MM.1S (cell line): ENCODE results near the gene LRRC75B.

Experiments
- DNase-seq: peaks from one replicate; pipeline ENCODE4 v3.0.0-alpha.2; 2015
- H2AFZ ChIP-seq: fragments of 300-600 bp; sonication (generic); 2 replicates; pipeline ENCODE4 v1.6.0; 2016; ENCODE audit warnings: antibody characterized with exemption, low read length
- H3F3A ChIP-seq: fragments of 300-600 bp; sonication (generic); 2 replicates; pipeline ENCODE4 v1.6.1; 2016; ENCODE audit warnings: mild to moderate bottlenecking, antibody characterized with exemption, low read length, moderate library complexity, mixed read lengths; ENCODE audit not compliant: insufficient read depth
- H3K27ac ChIP-seq: fragments of 300-600 bp; sonication (generic); 2 replicates; pipeline ENCODE4 v1.5.1; 2016; ENCODE audit warnings: mild to moderate bottlenecking, low read length
- H3K27me3 ChIP-seq: fragments of 300-600 bp; sonication (generic); replicated peaks from 2 replicates; pipeline ENCODE4 v1.6.0; 2016; ENCODE audit warnings: low read length; ENCODE audit not compliant: insufficient read depth
- H3K36me3 ChIP-seq: fragments of 300-600 bp; sonication (generic); replicated peaks from 2 replicates; pipeline ENCODE4 v1.6.1; 2016; ENCODE audit warnings: mild to moderate bottlenecking, low read length, mixed read lengths; ENCODE audit not compliant: insufficient read depth
- H3K4me1 ChIP-seq: fragments of 300-600 bp; sonication (generic); 2 replicates; pipeline ENCODE4 v1.6.1; 2016; ENCODE audit warnings: low read length, mixed read lengths
- H3K4me2 ChIP-seq: fragments of 300-600 bp; sonication (generic); 2 replicates; pipeline ENCODE4 v1.6.0; 2016; ENCODE audit warnings: low read depth, low read length
- H3K4me3 ChIP-seq: fragments of 300-600 bp; sonication (generic); 2 replicates; pipeline ENCODE4 v1.5.1; 2016; ENCODE audit warnings: low read length, mixed read lengths
- H3K79me2 ChIP-seq: fragments of 300-600 bp; sonication (generic); 2 replicates; pipeline ENCODE4 v1.6.1; 2016; ENCODE audit warnings: mixed run types, low read length, mixed read lengths
- H3K9ac ChIP-seq: fragments of 300-600 bp; sonication (generic); 2 replicates; pipeline ENCODE4 v1.6.1; 2016; ENCODE audit warnings: low read length, mixed read lengths
- H3K9me2 ChIP-seq: fragments of 300-600 bp; sonication (generic); replicated peaks from 2 replicates; pipeline ENCODE4 v1.6.1; 2016; ENCODE audit warnings: mild to moderate bottlenecking, low read length, mixed read lengths; ENCODE audit not compliant: insufficient read depth
- H3K9me3 ChIP-seq: fragments of 300-600 bp; sonication (generic); replicated peaks from 2 replicates; pipeline ENCODE4 v1.6.1; 2016; ENCODE audit warnings: mild to moderate bottlenecking, low read length, mixed read lengths; ENCODE audit not compliant: insufficient read depth
- H4K20me1 ChIP-seq: fragments of 300-600 bp; sonication (generic); 2 replicates; pipeline ENCODE4 v1.6.1; 2016; ENCODE audit warnings: mild to moderate bottlenecking, low read length, moderate library complexity, mixed read lengths; ENCODE audit not compliant: insufficient read depth
- CTCF ChIP-seq: fragments of 300-600 bp; sonication (generic); IDR thresholded peaks from 2 replicates; pipeline ENCODE4 v1.5.1; 2016; ENCODE audit warnings: antibody characterized with exemption, low read length, mixed read lengths
- EZH2 ChIP-seq: fragments of 300-600 bp; sonication (generic); optimal IDR thresholded peaks from 2 replicates; pipeline ENCODE3; 2017; ENCODE audit warnings: low read depth, mild to moderate bottlenecking, antibody characterized with exemption, low read length, mixed read lengths
- EZH2phosphoT487 ChIP-seq: fragments of 300-600 bp; sonication (generic); IDR thresholded peaks from 2 replicates; pipeline ENCODE4 v1.6.1; 2018; ENCODE audit warnings: antibody characterized with exemption, low read length

Gene LRRC75B

GRCh38 chr22:24580276-24580675 lies 12.6 kb downstream of the LRRC75B start:
- Histone ChIP-seq H3K9me2 (no peaks in the 10 kb centered on the region), H3K79me2 (no peaks in the 10 kb centered on the region), H3K4me1 (no peaks in the 10 kb centered on the region), H3K36me3 (no peaks in the 10 kb centered on the region), H3K27ac (no peak overlapping the region), H4K20me1 (no peaks in the 10 kb centered on the region), H3K9ac (no peak overlapping the region), H2AFZ (no peak overlapping the region), H3K4me2 (no peak overlapping the region), H3K9me3 (no peaks in the 10 kb centered on the region), H3F3A (0 out of 2 replicates have a peak, but pooled peaks cover 5% of the 10 kb centered on the region), H3K4me3 (no peak overlapping the region), H3K27me3 (no peaks in the 10 kb centered on the region)
- no peak for DNase-seq
- TF ChIP-seq EZH2phosphoT487 (no peak), EZH2 (no peak), CTCF (no peak)

GRCh38 chr22:24579258-24579601 lies 13.6 kb downstream of the LRRC75B start:
- Histone ChIP-seq H3K36me3 (no peaks in the 10 kb centered on the region), H3K9me3 (no peaks in the 10 kb centered on the region), H3K4me2 (no peak overlapping the region), H3K27me3 (no peaks in the 10 kb centered on the region), H3F3A (0 out of 2 replicates have a peak, but pooled peaks cover 5% of the 10 kb centered on the region), H3K27ac (no peak overlapping the region), H3K4me1 (no peaks in the 10 kb centered on the region), H4K20me1 (no peaks in the 10 kb centered on the region), H3K9me2 (no peaks in the 10 kb centered on the region), H2AFZ (no peak overlapping the region), H3K9ac (no peak overlapping the region), H3K4me3 (no peak overlapping the region), H3K79me2 (no peaks in the 10 kb centered on the region)
- no peak for DNase-seq
- TF ChIP-seq CTCF (no peak), EZH2 (no peak)

- H3K9me3 ChIP-seq: no peaks in the 10 kb centered on the region
- H4K20me1 ChIP-seq: no peaks in the 10 kb centered on the region; the same call in 1 of the 2 replicates
- no peak for DNase-seq
- no peaks in the 10 kb centered on the region for H3K9me2 ChIP-seq
- H3K4me3 ChIP-seq: no peak overlapping the region
- 0 out of 2 replicates have a peak, but pooled peaks cover 9% of the 10 kb centered on the region for H3F3A ChIP-seq
- no peaks in the 10 kb centered on the region for H3K27me3 ChIP-seq
- peaks cover 3% of the 10 kb centered on the region; the same call in 1 of the 2 replicates for H3K36me3 ChIP-seq
- H3K9ac ChIP-seq: no peak overlapping the region
- H2AFZ ChIP-seq: no peak overlapping the region
- no peaks in the 10 kb centered on the region for H3K4me1 ChIP-seq
- TF ChIP-seq EZH2phosphoT487 (no peak), EZH2 (no peak)
- H3K79me2 ChIP-seq: no peaks in the 10 kb centered on the region
- no peak overlapping the region for H3K4me2 ChIP-seq
- H3K27ac ChIP-seq: no peak overlapping the region
Measured at GRCh38 chr22:24578355-24579257, 14.3 kb downstream of the LRRC75B start.

- TF ChIP-seq EZH2phosphoT487 (no peak), EZH2 (no peak), CTCF (no peak)
- no peak overlapping the region for H3K4me2 ChIP-seq
- no peak overlapping the region for H2AFZ ChIP-seq
- no peaks in the 10 kb centered on the region; the same call in 1 of the 2 replicates for H4K20me1 ChIP-seq
- DNase-seq: no peak
- H3K27me3 ChIP-seq: no peaks in the 10 kb centered on the region
- 0 out of 2 replicates have a peak, but pooled peaks cover 9% of the 10 kb centered on the region for H3F3A ChIP-seq
- no peak overlapping the region for H3K27ac ChIP-seq
- H3K79me2 ChIP-seq: no peaks in the 10 kb centered on the region
- H3K9me3 ChIP-seq: no peaks in the 10 kb centered on the region
- H3K36me3 ChIP-seq: peaks cover 3% of the 10 kb centered on the region; the same call in 1 of the 2 replicates
- no peak overlapping the region for H3K9ac ChIP-seq
- H3K9me2 ChIP-seq: no peaks in the 10 kb centered on the region
- no peak overlapping the region for H3K4me3 ChIP-seq
- no peaks in the 10 kb centered on the region for H3K4me1 ChIP-seq
Measured at GRCh38 chr22:24576778-24577177, 16.1 kb downstream of the LRRC75B start.
